Measurements from ENCODE around the gene DEAF1.
"Not testable (repeated sequence)": the region's sequence is repeated elsewhere in the genome, so short reads cannot be mapped to it uniquely, and the experiment has no call there.

DEAF1 gene, protein sequence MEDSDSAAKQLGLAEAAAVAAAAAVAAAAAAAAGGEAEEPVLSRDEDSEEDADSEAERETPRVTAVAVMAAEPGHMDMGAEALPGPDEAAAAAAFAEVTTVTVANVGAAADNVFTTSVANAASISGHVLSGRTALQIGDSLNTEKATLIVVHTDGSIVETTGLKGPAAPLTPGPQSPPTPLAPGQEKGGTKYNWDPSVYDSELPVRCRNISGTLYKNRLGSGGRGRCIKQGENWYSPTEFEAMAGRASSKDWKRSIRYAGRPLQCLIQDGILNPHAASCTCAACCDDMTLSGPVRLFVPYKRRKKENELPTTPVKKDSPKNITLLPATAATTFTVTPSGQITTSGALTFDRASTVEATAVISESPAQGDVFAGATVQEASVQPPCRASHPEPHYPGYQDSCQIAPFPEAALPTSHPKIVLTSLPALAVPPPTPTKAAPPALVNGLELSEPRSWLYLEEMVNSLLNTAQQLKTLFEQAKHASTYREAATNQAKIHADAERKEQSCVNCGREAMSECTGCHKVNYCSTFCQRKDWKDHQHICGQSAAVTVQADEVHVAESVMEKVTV

DNA sequence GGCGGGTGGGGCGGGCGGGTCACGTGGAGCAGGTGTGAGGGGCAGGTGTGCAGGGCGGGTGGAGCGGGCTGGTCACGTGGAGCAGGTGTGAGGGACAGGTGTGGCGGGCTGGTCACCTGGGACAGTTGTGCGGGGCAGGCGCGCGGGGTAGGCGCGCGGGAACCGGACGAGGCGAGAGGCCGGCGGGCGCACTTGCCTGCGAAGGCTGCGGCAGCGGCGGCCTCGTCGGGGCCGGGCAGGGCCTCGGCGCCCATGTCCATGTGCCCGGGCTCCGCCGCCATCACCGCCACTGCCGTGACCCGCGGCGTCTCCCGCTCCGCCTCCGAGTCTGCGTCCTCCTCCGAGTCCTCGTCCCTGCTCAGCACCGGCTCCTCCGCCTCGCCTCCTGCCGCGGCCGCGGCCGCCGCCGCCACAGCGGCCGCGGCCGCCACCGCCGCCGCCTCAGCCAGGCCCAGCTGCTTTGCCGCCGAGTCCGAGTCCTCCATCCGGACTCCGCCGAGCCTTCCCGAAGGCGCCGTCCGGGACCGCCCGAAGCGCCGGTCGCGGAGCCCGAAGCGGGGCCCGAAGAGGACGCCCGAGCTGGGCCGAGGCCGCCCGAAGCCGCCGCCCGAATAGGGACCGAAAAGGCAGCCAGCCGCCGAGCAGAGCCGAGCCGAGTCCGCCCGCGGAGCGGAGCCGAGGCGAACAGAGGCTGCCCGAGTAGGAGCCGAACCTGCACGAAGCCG, at the start of gene DEAF1:
DEAF1 (minus strand) TSS at position 660 of the 725 bp plus-strand sequence; CDS start at position 485, 175 bp downstream.
- FAIRE-seq, result peak; percentile 92

DNA sequence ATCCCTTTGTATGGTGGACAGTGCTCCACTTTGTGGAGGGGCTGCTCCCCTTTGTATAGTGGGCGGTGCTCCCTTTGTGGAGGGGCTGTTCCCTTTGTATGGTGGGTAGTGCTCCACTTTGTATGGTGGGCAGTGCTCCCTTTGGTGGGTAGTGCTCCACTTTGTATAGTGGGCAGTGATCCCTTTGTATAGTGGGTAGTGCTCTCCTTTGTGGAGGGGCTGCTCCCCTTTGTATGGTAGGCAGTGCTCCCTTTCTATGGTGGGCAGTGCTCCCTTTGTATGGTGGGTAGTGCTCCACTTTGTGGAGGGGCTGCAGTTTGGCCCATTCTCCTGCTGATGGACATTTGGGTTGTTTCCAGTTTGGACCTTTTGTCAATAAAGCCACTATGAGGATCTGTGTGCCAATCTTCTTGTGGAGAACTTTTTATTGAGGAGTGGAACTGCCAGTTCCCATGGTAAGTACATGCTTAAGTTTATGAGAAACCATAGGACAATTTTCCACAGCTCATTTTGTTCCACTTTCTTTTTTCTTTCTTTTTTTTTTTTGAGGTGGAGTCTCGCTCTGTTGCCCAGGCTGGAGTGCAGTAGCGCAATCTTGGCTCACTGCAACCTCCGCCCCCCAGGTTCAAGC, 47.7 kb upstream of the DEAF1 start:
- no peak for FAIRE-seq

DNA sequence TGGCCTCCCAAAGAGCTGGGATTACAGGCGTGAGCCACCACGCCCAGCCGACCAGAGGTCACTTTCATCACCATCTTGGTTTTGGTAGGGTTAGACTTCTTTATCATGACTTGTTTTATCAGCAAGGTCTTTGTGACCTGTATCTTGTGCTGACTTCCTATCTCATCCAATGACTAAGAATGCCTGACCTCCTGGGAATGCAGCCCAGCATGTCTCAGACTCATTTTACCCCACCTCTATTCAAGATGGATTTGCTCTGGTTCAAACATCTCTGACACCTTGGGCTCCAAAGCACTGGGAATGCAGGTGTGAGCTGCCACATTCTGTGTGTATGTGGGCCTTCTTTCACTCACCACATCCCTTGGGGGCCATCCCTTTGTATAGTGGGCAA, 47.1 kb upstream of the DEAF1 start:
- no peak for FAIRE-seq

DNA sequence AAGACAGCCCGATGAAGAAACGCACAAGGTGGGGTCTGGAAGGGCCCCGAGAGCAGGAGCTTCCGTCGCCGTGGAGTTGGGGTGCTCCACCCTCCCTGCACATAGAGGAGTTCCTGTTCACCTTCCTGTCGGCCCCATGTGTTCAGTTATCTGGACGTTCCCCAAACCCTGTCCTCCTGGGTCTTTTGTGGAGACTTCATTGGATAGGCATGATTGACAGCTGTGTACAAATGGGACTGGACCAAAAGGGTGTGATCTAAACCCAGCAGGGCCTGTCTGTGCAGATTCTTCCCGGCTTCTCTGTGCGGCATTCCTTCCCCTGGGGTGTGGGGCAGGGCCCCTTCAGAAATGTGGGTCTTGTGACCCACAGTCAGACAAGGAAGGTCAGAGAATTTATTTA, 42.9 kb upstream of the DEAF1 start:
- not testable (repeated sequence) for FAIRE-seq

DNA sequence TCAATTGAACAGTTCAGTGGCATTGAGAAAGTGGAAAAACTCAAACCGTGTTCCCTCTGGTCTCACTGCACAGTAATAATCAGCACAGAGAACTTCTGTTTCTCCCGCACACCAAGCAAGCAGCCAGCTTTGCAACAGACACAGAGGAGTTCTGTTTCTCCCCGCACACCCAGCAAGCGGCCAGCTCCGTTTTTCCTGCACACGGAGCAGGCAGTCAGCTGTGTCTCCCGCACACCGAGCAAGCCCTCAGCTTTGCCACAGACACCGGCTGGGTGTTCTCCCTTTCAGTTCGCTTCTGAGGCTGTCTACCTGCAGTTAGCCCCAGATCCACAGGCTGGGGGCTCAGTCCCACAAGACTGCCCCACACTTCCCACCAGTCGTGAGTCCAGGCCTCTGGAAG, 42.3 kb upstream of the DEAF1 start:
- FAIRE-seq, result no peak

DNA sequence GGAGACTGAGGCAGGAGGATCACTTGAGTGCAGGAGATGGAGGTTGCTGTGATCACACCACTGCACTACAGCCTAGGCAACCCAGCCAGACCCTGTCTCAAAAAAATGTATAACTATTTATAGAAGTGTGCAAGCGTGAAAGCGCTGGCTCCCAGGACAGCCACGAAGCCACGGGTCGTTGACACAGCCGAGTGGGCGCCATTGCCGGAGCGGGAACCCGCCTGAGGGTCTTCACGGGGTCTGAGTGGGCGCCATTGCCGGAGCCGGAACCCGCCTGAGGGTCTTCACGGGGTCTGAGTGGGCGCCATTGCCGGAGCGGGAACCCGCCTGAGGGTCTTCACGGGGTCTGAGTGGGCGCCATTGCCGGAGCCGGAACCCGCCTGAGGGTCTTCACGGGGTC, 39.5 kb upstream of the DEAF1 start:
- FAIRE-seq, result not testable (repeated sequence)

DNA sequence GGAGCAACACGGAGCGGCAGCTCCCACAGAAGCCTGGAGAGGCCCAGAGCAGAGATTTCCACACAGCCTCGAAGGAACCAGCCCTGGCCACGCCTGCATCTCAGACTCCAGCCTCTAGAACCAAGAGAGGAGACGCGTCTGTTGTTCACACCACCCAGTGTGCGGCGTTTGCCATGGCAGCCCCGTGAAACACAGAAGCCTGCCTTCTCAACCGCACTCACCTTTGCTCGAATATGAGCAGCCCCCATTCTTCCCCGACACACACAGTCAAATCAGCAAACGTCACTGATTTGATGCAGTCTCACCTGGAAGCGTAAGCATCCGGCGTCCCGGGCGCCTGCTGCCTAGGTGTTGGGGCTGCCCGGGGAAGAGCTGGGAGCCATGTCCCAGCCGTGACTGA, 38.0 kb upstream of the DEAF1 start:
- FAIRE-seq, result no peak

DNA sequence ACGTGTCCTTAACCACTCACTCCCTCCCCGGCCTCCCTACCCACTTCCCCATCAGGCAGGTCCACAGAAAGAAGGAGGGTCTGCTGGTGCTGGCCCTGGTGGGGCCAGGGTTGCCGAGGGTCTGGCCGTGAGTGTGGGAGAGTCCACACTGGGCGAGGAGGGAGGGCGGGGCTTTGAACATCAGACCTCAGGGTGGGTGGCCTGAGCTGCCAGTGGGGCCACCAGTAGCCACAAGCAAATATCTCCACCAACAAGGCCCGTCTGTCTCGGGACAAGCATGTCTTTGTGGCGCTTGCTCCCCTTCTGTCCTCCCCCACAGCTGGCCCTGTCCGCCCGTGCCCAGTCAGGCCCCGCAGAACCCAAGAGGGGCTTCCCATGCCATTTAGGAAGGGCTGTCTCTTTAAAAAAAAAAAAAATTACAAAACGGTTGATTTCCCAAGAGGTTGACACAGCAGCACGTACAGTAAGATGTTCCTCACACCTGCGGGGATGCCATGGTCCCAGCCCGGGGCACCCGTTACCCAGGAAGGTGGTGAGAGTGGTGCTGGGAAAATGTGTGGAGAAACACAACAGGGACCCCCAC, 34.6 kb upstream of the DEAF1 start:
- no peak for FAIRE-seq

DNA sequence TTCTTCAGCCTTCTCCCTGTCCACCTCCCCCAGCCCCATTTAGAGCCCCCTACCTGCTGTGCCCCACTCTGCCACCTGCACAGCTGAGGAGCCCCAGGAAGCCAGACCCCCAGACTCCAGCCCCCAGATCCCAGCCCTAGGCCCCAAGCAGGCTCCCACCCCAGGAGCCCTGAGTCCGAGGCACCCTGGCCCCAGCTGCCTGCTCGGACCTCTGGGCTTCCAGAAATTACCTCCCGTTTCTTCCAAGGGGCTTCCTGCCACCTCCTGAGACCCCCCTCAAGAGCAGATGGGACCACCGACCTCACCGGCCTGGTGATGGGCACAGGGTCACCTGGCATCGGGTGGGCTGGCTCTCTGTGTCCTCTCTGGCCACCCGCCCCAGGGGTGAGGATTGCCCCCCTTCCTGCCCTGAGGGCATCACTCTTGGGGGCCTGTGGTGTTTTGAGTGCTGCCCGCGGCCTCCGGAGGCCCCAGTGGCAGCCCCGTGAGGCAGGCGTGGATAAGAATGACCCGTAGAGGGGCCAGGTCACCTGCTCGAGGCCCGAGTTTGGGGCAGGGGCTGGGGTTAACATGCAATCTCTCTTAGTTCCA, 34.0 kb upstream of the DEAF1 start:
- no peak for FAIRE-seq

DNA sequence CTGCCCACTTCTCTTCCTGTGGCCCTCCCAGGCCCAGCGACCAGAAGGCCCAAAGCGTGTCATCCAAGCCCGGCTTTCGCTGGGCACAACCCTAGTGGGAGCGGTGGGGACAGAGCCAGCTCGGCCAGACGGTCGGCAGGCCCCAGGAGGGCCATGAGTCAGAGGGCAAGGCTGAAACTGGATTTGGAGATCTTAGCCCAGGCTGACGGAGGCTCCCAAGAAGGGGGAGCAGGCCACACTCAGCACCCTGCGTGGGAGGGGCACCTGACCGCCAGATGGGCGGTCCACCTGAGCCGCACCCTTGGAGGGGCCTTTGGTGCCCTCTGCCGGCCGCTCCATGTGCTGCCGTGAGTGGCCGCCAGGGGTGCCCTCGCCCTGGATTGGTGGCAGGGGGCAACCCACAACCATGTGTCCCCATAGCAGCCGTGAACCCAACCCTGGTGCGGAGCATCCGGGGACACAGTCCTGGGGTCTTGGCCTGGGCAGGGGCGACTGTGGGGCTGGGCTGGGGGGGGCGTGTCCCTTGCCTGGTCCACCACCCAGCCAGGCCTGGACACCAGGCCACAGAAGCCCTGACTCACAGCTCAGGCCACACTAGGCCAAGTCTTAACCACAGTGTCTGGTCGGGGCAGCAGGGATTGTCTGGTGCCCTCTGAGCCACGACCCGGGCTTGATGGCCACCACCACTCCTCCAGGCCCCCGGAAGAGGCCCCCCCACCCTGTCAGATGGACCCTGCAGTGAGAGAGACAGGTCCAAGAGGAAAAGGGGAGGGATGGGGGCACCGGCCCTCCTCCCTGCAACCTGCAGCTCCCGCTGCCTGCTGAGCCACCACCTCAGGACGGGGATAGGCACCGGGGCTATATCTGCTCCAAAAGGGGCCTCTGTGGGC, 33.1 kb upstream of the DEAF1 start:
- FAIRE-seq, result no peak

DNA sequence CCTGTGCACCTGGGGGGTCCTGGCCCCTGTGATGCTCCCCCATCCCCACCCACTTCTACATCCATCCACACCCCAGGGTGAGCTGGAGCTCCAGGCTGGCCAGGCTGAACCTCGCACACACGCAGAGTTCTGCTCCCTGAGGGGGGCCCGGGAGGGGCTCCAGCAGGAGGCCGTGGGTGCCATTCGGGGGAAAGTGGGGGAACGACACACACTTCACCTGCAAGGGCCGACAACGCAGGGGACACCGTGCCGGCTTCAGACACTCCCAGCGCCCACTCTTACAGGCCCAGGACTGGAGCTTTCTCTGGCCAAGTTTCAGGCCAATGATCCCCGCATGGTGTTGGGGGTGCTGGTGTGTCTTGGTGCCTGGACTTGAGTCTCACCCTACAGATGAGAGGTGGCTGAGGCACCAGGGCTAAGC, 32.3 kb upstream of the DEAF1 start:
- no peak for FAIRE-seq

DNA sequence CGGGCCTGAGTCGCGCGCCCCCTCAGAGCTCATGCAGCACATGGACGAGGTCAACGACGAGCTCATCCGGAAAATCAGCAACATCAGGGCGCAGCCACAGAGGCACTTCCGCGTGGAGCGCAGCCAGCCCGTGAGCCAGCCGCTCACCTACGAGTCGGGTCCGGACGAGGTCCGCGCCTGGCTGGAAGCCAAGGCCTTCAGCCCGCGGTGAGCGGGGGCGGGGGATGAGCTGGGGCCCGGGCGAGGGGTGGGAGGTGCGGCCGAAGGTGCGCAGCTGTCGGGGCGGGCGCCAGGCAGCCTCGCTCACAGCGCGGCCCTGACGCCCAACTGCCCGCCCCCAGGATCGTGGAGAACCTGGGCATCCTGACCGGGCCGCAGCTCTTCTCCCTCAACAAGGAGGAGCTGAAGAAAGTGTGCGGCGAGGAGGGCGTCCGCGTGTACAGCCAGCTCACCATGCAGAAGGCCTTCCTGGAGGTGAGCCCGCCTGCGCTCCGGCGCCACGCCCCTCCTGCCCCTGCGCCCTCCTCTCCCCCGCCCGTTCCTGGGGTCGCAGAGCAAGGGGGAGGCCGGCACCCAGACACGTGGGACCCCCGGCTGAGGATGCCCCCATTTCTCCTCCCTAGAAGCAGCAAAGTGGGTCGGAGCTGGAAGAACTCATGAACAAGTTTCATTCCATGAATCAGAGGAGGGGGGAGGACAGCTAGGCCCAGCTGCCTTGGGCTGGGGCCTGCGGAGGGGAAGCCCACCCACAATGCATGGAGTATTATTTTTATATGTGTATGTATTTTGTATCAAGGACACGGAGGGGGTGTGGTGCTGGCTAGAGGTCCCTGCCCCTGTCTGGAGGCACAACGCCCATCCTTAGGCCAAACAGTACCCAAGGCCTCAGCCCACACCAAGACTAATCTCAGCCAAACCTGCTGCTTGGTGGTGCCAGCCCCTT, 31.5 kb upstream of the DEAF1 start:
- FAIRE-seq, result no peak

DNA sequence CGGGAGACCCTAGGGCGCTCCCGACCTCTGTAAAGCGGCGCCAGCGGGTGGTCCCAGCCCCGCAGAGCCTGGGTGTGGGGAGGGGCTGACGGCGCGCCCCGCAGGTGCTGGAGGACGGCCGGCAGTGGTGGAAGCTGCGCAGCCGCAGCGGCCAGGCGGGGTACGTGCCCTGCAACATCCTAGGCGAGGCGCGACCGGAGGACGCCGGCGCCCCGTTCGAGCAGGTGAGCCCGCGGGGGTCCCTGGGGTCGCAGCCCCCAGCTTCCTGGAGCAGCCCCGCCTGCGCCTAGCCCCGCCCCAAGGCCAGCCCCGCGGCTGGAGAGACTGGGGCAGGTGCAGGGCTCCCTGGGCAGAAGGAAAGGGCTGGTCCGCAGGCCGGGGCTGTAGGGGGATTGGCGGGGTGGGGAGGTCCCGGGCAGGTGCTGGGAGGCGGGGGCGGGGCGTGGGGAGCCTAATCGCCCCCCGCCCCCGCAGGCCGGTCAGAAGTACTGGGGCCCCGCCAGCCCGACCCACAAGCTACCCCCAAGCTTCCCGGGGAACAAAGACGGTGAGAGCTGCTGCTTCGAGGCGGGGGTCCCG, 30.7 kb upstream of the DEAF1 start:
- no peak for FAIRE-seq

DNA sequence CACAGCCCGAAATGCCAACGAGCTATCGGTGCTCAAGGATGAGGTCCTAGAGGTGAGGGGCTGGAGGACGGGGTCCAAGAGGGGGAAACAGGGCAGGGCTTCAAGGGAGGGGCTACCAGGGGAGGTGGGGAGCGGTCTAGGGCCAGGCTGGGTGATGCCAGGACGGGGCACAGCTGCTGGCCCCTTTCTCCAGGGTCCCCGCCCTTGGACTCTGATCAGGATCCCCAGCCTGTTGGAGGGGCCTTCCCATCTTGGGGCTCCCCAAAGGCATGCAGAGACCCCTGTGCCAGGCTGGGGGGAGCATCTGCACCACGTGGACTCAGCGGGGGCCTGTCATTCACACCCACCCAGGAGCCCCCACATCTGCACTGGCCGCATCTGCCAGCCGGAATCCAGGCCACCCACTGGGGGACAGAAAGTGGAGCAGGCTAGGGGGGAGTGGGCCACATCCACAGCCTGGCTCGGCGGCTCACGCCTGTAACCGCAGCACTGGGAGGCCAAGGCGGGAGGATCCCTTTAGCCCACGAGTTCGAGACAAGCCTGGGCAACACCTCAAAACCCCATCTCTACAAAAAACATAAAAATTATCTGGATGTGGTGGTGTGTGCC, 29.9 kb upstream of the DEAF1 start:
- FAIRE-seq, result no peak

DNA sequence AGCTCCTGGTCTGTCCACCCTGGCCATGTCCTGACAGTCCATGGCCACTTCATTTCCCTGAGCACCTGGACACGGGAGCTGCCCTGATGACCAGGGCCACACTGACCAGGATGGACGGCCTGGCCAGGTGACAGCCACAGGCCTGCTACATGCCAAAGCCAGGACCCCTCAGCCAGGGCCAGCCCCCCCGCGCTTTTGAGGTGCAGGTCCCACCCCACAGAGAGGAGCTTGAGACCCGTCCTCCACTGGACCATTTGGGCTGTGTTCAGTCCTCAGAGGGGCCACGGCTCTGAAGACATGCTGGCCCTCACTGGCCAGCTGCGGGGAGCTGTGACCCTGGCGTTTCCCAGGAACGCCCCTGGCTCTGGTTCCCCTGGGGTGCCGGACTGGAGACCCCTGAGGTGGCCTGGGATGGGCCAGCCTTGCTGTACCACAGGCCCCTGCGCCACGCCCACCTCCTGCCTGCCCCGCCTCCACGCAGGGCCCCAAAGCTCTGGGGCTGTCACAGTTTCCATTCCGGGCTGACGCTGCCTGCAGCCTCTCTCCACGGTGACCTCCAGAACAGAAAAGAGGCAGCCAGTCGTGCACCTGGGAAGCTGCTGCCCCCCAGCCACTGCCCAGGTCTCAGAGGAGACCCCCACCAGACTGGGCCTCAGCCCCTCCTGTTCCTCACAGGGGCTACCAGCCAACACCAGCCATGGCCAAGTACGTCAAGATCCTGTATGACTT, 29.2 kb upstream of the DEAF1 start:
- no peak for FAIRE-seq

DNA sequence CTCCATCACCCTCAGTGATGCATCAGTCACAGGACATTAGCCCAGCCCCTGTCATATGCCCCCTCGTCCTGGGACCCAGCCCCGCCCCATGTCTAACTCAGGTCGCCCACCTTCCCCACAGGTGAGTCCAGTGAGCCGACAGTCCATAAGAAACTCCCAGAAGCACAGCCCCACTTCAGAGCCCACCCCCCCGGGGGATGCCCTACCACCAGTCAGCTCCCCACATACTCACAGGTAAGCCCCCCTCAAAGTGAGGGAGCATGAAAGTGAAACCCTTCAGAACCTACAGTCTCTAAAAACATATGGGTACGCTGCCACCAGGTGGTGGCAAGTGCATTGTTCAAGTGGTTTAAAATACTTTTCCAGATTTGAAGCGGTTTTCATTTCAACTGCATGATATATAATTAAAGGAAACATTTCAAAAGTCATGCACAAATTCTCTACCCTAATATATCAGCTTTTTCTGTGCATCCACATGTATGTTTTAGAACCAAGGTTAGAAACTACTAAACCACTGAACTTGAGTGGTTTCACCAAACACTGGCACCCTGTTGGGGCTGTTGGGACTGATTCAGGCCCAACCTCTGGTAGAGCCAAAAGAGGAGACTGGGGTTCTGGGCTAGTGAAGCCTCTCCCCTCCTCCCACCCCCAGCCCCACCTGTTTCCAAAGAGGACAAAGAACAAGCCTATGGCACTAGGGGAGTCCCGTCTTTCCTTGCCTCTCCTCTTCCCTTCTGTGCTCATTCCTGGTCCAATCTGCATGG, 28.3 kb upstream of the DEAF1 start:
- peak; percentile 85 for FAIRE-seq

DNA sequence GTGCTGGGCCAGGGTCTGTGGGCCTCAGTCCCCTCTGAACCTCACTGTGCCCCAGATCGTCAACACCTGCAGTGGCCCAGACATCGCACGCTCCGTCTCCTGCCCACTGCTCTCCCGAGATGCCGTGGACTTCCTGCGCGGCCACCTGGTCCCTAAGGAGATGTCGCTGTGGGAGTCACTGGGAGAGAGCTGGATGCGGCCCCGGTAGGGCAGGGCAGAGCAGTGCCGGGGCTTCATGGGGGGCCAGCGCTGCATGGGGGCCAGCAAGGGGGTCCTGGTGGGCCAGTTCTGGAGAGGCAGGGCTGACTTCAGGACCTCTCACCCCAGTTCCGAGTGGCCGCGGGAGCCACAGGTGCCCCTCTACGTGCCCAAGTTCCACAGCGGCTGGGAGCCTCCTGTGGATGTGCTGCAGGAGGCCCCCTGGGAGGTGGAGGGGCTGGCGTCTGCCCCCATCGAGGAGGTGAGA, 27.4 kb upstream of the DEAF1 start:
- no peak for FAIRE-seq

DNA sequence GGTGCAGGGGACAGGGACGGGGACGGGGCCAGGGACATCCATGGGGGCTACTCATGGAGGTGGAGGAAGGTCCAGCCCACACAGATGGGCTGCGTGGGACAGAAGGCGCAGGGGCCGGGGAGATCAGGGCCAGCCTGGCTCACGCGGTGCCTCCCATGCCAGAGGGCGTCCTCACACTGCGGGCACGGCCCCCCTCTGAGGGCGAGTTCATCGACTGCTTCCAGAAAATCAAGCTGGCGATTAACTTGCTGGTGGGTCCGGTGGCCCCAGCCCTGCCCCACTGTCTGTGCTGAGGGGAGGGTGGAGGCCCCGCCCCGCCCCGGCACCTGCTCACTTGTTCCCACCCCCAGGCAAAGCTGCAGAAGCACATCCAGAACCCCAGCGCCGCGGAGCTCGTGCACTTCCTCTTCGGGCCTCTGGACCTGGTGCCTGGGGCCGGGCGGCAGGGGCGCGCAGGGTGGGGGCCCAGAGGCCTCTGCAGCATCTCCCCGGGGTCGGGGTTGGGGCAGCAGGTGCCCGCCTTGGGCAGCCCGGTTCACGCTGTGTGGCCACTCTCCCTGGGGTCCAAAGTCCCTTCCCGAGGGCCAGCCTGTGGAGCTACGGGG, 26.8 kb upstream of the DEAF1 start:
- FAIRE-seq, result no peak

All from TTC549 (cell line).